Upper lobe of right lung (tissue), 1 donor: Measurements from ENCODE around the gene MLLT1. TPM values are rescaled to one million over a fixed set of nuclear protein-coding genes. Genes with fewer than 3 reads are reported as not detected.
A peak's percentile ranks its signal among the peaks of the same experiment; 100 is the strongest.

Source experiments
- ATAC-seq: fragments of 200-7000 bp; cut with Tn5 transposase; one replicate; pipeline ENCODE4 v1.9.1; 2020; ENCODE audit warnings: mild to moderate bottlenecking, moderate library complexity
- DNase-seq: peaks from one replicate; pipeline ENCODE4 v3.0.0-alpha.2; 2020
- H3K27ac ChIP-seq: fragments of 200-600 bp; one replicate; pipeline ENCODE4 v1.8.0; 2022
- H3K27me3 ChIP-seq: fragments of 200-600 bp; one replicate; pipeline ENCODE4 v1.8.0; 2022; ENCODE audit warnings: mild to moderate bottlenecking
- H3K36me3 ChIP-seq: fragments of 200-600 bp; one replicate; pipeline ENCODE4 v1.8.0; 2022
- H3K4me1 ChIP-seq: fragments of 200-600 bp; one replicate; pipeline ENCODE4 v1.8.0; 2022
- H3K4me3 ChIP-seq: fragments of 200-600 bp; one replicate; pipeline ENCODE4 v1.8.0; 2022; ENCODE audit warnings: mild to moderate bottlenecking
- H3K9me3 ChIP-seq: fragments of 200-600 bp; one replicate; pipeline ENCODE4 v1.8.0; 2022
- intact Hi-C: fragments of 100-400 bp; cut with DNase I; formaldehyde crosslinking; loops from one replicate; pipeline ENCODE4 v1.11.0; 2022
- long read RNA-seq: library from polyadenylated mRNA; unstranded; transcript quantifications from one replicate; pipeline ENCODE4 v2.0.0, GENCODE V29; 2021
- total RNA-seq: library from RNA; stranded (reverse); fragmentation: NEBNext Ultra II Directional; extraction: Animal tissue kit (Norgen Biotek cat#: 25700); gene quantifications from one replicate; pipeline ENCODE4 v1.2.1, GENCODE V29; 2021
- TF ChIP-seq, protein P1 (sequence below): fragments of 200-600 bp; IDR thresholded peaks from one replicate; pipeline ENCODE4 v1.8.0; 2022; ENCODE audit warnings: antibody characterized with exemption
- donor health status: DM: no; HTN: yes; CAD: no; lungs with severe emphysema.

MLLT1 gene, protein sequence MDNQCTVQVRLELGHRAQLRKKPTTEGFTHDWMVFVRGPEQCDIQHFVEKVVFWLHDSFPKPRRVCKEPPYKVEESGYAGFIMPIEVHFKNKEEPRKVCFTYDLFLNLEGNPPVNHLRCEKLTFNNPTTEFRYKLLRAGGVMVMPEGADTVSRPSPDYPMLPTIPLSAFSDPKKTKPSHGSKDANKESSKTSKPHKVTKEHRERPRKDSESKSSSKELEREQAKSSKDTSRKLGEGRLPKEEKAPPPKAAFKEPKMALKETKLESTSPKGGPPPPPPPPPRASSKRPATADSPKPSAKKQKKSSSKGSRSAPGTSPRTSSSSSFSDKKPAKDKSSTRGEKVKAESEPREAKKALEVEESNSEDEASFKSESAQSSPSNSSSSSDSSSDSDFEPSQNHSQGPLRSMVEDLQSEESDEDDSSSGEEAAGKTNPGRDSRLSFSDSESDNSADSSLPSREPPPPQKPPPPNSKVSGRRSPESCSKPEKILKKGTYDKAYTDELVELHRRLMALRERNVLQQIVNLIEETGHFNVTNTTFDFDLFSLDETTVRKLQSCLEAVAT
- 73.4 TPM for total RNA-seq
- long read RNA-seq, full-length matches to known transcripts: 6 of 178 reads
- long read RNA-seq, partial matches to known transcripts: 81 of 178 reads
- long read RNA-seq, other reads (novel, unspliced or antisense): 91 of 178 reads

DNA sequence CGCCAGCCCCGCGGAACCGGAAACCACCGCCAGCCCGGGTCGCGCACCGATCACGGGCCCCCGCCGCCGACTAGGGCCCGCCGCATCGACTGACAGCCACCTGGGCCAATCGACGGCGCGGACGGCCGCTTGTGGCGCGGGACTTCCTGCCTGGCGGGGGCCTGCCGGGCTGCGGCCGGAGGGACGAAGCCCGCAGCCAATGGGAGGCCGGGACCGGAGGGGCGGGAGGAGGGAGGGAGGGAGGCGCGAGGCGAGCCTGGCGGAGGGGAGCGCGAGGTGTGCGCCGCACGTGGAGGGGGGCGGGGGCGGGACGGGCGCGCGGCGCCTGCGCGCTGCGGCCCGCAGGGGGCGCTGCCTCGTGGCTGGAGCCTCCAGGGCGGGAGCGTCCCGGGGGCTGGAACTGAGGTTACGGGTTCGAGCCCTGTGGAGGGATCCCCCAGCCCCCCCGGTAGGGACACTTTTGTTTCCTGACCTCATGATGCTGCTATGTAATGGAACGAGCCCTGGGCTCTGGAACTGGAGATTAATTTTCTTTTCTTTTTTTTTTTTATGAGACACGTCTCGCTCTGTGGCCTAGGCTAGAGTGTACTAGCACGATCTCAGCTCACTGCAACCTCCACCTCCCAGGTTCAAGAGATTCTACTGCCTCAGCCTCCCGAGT is at the start of gene MLLT1:
MLLT1 (minus strand) TSS at position 45 of the 661 bp plus-strand sequence. CDS start 191 bp downstream, outside the sequence.
- Histone ChIP-seq H3K9me3 (no peaks in the 10 kb centered on the region), H3K27me3 (no peaks in the 10 kb centered on the region), H3K36me3 (no peaks in the 10 kb centered on the region), H3K4me3 (peak within 1 kb of the TSS; percentile 87), H3K4me1 (peaks cover 41% of the 10 kb centered on the region), H3K27ac (peak within 1 kb of the TSS; percentile 81)
- TF ChIP-seq, protein P1, sequence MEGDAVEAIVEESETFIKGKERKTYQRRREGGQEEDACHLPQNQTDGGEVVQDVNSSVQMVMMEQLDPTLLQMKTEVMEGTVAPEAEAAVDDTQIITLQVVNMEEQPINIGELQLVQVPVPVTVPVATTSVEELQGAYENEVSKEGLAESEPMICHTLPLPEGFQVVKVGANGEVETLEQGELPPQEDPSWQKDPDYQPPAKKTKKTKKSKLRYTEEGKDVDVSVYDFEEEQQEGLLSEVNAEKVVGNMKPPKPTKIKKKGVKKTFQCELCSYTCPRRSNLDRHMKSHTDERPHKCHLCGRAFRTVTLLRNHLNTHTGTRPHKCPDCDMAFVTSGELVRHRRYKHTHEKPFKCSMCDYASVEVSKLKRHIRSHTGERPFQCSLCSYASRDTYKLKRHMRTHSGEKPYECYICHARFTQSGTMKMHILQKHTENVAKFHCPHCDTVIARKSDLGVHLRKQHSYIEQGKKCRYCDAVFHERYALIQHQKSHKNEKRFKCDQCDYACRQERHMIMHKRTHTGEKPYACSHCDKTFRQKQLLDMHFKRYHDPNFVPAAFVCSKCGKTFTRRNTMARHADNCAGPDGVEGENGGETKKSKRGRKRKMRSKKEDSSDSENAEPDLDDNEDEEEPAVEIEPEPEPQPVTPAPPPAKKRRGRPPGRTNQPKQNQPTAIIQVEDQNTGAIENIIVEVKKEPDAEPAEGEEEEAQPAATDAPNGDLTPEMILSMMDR: peak; percentile 67
- ATAC-seq: peak; percentile 99
- peak; percentile 99 for DNase-seq
- intact Hi-C loops: loop anchor here (10.0 kb wide), 1 partner anchor 55 kb away; no protein-coding TSS in a partner anchor

DNA sequence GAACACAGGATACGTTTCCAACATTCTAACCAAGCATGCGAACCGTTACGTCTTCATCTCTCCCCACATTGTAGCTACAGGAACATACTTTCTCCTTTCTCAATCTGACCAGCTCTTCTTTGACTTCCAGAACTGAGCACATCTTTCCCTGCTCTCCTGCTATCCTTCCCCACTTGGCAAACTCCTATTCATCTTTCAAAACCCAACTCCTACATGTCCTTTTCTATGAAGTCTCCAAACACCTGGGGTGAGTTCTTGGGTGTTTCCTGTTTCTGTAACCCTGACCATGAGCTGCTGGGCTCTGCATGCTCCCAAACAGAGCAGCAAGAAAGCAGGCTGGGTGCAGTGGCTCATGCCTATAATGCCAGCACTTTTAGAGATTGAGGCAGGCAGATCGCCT is 47.0 kb upstream of the MLLT1 start:
- no peaks in the 10 kb centered on the region for H3K4me1 ChIP-seq
- no peaks in the 10 kb centered on the region for H3K36me3 ChIP-seq
- peaks cover 3% of the 10 kb centered on the region for H3K27me3 ChIP-seq
- DNase-seq (no peak), ATAC-seq (no peak)
- no peak overlapping the region for H3K27ac ChIP-seq
- H3K4me3 ChIP-seq: no peak overlapping the region
- intact Hi-C loops: no loop called here
- no peaks in the 10 kb centered on the region for H3K9me3 ChIP-seq
- TF ChIP-seq, protein P1: no peak

DNA sequence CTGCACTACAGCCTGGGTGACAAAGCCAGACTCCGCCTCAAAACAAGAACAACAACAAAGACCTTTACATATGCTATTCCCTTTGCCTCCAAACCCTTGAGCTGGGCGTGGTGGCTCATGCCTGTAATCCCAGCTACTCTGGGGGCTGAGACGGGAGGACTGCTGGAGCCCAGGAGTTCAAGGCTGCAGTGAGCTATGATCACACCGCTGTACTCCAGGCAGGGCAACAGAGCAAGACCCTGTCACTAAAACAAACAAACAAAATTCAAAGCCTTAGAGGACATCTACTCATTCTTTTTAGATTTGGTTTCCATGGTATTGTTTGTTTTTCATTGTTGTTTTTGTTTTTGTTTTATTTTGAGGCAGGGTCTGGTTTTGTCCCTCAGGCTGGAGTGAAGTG is 45.8 kb upstream of the MLLT1 start:
- Histone ChIP-seq H3K27me3 (peaks cover 3% of the 10 kb centered on the region), H3K27ac (no peak overlapping the region), H3K9me3 (no peaks in the 10 kb centered on the region), H3K4me1 (no peaks in the 10 kb centered on the region), H3K36me3 (no peaks in the 10 kb centered on the region), H3K4me3 (no peak overlapping the region)
- intact Hi-C loops: no loop called here
- no peak for DNase-seq
- ATAC-seq: no peak
- TF ChIP-seq, protein P1: no peak

DNA sequence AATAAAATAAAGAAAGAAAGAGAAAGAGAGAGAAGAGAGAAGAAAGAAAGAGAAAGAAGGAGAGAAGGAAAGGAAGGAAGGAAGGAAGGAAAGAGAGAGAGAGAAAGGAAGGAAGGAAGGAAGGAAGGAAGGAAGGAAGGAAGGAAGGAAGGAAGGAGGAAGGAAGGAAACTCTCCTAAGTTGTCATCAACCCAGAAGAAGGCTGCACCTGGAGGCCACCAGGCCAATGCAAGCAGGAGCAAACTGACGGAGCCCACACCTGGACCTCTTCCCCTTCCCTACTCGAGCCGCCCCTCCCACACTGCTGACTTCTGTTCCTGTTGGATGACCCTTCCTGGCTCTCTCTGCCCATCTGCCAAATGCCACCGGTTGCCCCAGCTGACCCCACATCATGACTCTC is 45.0 kb upstream of the MLLT1 start:
- Histone ChIP-seq H3K9me3 (no peaks in the 10 kb centered on the region), H3K36me3 (no peaks in the 10 kb centered on the region), H3K4me3 (no peak overlapping the region), H3K4me1 (no peaks in the 10 kb centered on the region), H3K27me3 (peaks cover 10% of the 10 kb centered on the region), H3K27ac (no peak overlapping the region)
- ATAC-seq (no peak), DNase-seq (no peak)
- TF ChIP-seq, protein P1: no peak
- intact Hi-C loops: no loop called here

DNA sequence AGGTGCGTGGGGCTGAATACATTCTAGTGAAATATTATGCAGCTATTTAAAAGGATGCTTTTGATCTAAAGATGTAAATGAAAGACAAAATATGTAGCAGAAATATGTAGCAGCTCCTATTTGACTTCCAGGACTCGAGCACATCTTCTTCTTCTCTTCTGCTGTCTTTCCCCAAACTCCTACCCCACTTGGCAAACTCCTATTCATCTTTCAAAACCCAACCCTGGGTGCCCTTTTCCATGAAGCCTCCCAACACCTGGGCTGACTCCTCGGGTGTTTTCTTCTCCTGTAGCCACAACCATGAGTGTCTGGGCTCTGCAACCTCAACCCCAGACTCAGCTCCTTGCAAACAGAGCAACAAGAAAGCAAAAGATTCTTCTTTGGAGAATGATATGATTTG is 42.5 kb upstream of the MLLT1 start:
- no peaks in the 10 kb centered on the region for H3K9me3 ChIP-seq
- no peak for DNase-seq
- intact Hi-C loops: no loop called here
- H3K4me1 ChIP-seq: no peaks in the 10 kb centered on the region
- TF ChIP-seq, protein P1: no peak
- peaks cover 10% of the 10 kb centered on the region for H3K27me3 ChIP-seq
- ATAC-seq: no peak
- H3K36me3 ChIP-seq: no peaks in the 10 kb centered on the region
- no peak overlapping the region for H3K4me3 ChIP-seq
- H3K27ac ChIP-seq: no peak overlapping the region
